ENCODE measurements around the gene BCL11B.

DNA sequence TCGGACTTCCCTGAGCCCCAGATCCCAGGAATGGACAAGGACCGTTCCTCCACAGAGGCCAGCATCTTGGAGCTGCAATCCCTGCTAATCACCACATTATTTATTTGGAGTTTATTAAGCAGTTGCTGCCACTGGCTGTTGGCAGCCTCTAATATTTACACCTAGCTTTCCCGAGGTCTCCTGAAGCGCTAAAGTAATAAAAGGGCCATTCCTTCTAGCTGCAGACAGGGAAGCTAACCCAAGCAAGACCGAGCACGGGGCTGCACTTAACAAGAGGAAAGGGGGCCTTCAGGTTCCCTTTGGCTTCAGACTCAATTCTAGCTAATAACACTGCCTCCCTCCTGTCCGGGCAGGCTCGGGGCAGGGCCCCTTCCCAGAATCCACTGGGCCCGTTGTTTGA, 63.7 kb downstream of the BCL11B start:
- TF ChIP-seq, protein P1, sequence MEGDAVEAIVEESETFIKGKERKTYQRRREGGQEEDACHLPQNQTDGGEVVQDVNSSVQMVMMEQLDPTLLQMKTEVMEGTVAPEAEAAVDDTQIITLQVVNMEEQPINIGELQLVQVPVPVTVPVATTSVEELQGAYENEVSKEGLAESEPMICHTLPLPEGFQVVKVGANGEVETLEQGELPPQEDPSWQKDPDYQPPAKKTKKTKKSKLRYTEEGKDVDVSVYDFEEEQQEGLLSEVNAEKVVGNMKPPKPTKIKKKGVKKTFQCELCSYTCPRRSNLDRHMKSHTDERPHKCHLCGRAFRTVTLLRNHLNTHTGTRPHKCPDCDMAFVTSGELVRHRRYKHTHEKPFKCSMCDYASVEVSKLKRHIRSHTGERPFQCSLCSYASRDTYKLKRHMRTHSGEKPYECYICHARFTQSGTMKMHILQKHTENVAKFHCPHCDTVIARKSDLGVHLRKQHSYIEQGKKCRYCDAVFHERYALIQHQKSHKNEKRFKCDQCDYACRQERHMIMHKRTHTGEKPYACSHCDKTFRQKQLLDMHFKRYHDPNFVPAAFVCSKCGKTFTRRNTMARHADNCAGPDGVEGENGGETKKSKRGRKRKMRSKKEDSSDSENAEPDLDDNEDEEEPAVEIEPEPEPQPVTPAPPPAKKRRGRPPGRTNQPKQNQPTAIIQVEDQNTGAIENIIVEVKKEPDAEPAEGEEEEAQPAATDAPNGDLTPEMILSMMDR (IDR thresholded peaks at IDR 0.05; ENCODE audit: low read depth, low read length, missing input control) = no peak
- TF ChIP-seq RXRA (IDR thresholded peaks at IDR 0.05) (no peak), GABPA (IDR thresholded peaks at IDR 0.05 in 1 of 2, conservative IDR thresholded peaks at IDR 0.05 in 1 of 2) (no peak)
- TF ChIP-seq, protein P2, sequence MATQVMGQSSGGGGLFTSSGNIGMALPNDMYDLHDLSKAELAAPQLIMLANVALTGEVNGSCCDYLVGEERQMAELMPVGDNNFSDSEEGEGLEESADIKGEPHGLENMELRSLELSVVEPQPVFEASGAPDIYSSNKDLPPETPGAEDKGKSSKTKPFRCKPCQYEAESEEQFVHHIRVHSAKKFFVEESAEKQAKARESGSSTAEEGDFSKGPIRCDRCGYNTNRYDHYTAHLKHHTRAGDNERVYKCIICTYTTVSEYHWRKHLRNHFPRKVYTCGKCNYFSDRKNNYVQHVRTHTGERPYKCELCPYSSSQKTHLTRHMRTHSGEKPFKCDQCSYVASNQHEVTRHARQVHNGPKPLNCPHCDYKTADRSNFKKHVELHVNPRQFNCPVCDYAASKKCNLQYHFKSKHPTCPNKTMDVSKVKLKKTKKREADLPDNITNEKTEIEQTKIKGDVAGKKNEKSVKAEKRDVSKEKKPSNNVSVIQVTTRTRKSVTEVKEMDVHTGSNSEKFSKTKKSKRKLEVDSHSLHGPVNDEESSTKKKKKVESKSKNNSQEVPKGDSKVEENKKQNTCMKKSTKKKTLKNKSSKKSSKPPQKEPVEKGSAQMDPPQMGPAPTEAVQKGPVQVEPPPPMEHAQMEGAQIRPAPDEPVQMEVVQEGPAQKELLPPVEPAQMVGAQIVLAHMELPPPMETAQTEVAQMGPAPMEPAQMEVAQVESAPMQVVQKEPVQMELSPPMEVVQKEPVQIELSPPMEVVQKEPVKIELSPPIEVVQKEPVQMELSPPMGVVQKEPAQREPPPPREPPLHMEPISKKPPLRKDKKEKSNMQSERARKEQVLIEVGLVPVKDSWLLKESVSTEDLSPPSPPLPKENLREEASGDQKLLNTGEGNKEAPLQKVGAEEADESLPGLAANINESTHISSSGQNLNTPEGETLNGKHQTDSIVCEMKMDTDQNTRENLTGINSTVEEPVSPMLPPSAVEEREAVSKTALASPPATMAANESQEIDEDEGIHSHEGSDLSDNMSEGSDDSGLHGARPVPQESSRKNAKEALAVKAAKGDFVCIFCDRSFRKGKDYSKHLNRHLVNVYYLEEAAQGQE (IDR thresholded peaks at IDR 0.05) = no peak
- TF ChIP-seq, protein P3, sequence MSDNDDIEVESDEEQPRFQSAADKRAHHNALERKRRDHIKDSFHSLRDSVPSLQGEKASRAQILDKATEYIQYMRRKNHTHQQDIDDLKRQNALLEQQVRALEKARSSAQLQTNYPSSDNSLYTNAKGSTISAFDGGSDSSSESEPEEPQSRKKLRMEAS (IDR thresholded peaks at IDR 0.05) = no peak

All from liver (tissue), 3 donors.